ENCODE data around the gene EPS8L2. TPM values are rescaled to one million over a fixed set of nuclear protein-coding genes. Genes with fewer than 3 reads are reported as not detected.

The EPS8L2 gene
- total RNA-seq, 2 experiments from 2014 or later = 7.8 to 11.9 TPM

GRCh38 chr11:709109-709997, 3.3 kb downstream of the EPS8L2 start:
- H3K27me3 Mint-ChIP-seq = peaks cover 13% of the 10 kb centered on the region
- ChIA-PET POLR2A (no interaction called here), CTCF (no interaction called here)
- H3K36me3 Mint-ChIP-seq (ENCODE audit: low read depth) = no peaks in the 10 kb centered on the region
- H3K9me3 Mint-ChIP-seq = no peaks in the 10 kb centered on the region
- no peak overlapping the region for H3K4me3 Mint-ChIP-seq
- no peak for DNase-seq
- no peak overlapping the region for H3K27ac Mint-ChIP-seq
- peaks cover 8% of the 10 kb centered on the region for H3K4me1 Mint-ChIP-seq

- CTCF ChIA-PET = interaction anchor here (2.3 kb wide), 1 partner anchor 12 kb away, joined by 8 read pairs; no protein-coding TSS in a partner anchor
- H3K4me3 Mint-ChIP-seq = no peak overlapping the region
- H3K27ac Mint-ChIP-seq = no peak overlapping the region
Measured at GRCh38 chr11:714436-714835, 8.4 kb downstream of the EPS8L2 start.

GRCh38 chr11:719214-720016, 13.4 kb downstream of the EPS8L2 start:
- Mint-ChIP-seq H3K9me3 (peaks cover 3% of the 10 kb centered on the region), H3K27me3 (peaks cover 28% of the 10 kb centered on the region), H3K4me1 (peaks cover 14% of the 10 kb centered on the region), H3K4me3 (peak overlapping the region; percentile 25), H3K36me3 (ENCODE audit: low read depth) (no peaks in the 10 kb centered on the region), H3K27ac (peak overlapping the region; percentile 48)
- no peak for DNase-seq
- ChIA-PET POLR2A (no interaction called here), CTCF (interaction anchor here (0.7 to 1.7 kb wide), 2 partner anchors 164 to 482 kb away, joined by 4 to 5 read pairs; no protein-coding TSS in a partner anchor)

More at GRCh38 chr11:714436-714835, 8.4 kb downstream of the EPS8L2 start:
- DNase-seq = no peak
- POLR2A ChIA-PET = no interaction called here
- H3K27me3 Mint-ChIP-seq = peaks cover 15% of the 10 kb centered on the region
- H3K9me3 Mint-ChIP-seq = peaks cover 3% of the 10 kb centered on the region
- H3K36me3 Mint-ChIP-seq (ENCODE audit: low read depth) = no peaks in the 10 kb centered on the region
- H3K4me1 Mint-ChIP-seq = peaks cover 6% of the 10 kb centered on the region

- ChIA-PET POLR2A (no interaction called here), CTCF (interaction anchor here (1.3 to 1.7 kb wide), 3 partner anchors 16 to 166 kb away, joined by 3 to 5 read pairs (median 4); no protein-coding TSS in a partner anchor)
- peaks cover 14% of the 10 kb centered on the region for H3K4me1 Mint-ChIP-seq
- peaks cover 28% of the 10 kb centered on the region for H3K27me3 Mint-ChIP-seq
- H3K36me3 Mint-ChIP-seq (ENCODE audit: low read depth) = no peaks in the 10 kb centered on the region
- peaks cover 3% of the 10 kb centered on the region for H3K9me3 Mint-ChIP-seq
- no peak overlapping the region for H3K4me3 Mint-ChIP-seq
- DNase-seq = no peak
- H3K27ac Mint-ChIP-seq = no peak overlapping the region
Measured at GRCh38 chr11:720017-720641, 14.1 kb downstream of the EPS8L2 start.

- no peak overlapping the region for H3K27ac Mint-ChIP-seq
- H3K36me3 Mint-ChIP-seq (ENCODE audit: low read depth) = no peaks in the 10 kb centered on the region
- DNase-seq = peak; percentile 26
- H3K4me1 Mint-ChIP-seq = peaks cover 16% of the 10 kb centered on the region
- ChIA-PET POLR2A (no interaction called here), CTCF (interaction anchor here (1.3 to 2.0 kb wide), 3 partner anchors 9 to 166 kb away, joined by 3 to 8 read pairs (median 4); no protein-coding TSS in a partner anchor)
- H3K27me3 Mint-ChIP-seq = peaks cover 29% of the 10 kb centered on the region
- no peak overlapping the region for H3K4me3 Mint-ChIP-seq
- no peaks in the 10 kb centered on the region for H3K9me3 Mint-ChIP-seq
Measured at GRCh38 chr11:720642-721246, 14.7 kb downstream of the EPS8L2 start.

DNA sequence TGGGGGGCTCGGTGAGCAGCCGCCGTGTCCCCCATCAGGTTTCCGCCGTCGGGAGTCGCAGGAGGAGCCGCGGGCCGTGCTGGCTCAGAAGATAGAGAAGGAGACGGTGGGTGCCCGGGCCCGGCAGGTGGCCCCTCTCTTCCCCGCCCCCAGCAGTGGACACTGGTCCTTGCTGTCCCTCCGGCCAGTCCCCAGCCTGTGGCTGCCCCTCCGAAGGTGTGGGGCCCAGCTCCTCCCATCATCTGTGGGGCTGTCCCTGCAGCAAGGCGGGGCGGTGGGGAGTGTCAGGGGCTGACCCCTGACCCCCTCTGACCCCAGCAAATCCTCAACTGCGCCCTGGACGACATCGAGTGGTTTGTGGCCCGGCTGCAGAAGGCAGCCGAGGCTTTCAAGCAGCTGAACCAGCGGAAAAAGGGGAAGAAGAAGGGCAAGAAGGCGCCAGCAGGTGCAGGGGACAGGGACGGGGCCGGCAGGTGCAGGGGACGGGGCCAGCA, 15.3 kb downstream of the EPS8L2 start:
- H3K4me3 Mint-ChIP-seq = no peak overlapping the region
- no peak for DNase-seq
- CTCF ChIA-PET = interaction anchor here (1.3 to 3.4 kb wide), 6 partner anchors 9 to 167 kb away, joined by 3 to 16 read pairs (median 4); partner anchors contain the start of genes DEAF1 and TMEM80
- H3K27ac Mint-ChIP-seq = no peak overlapping the region
- peaks cover 29% of the 10 kb centered on the region for H3K27me3 Mint-ChIP-seq
- no peaks in the 10 kb centered on the region for H3K9me3 Mint-ChIP-seq
- peaks cover 16% of the 10 kb centered on the region for H3K4me1 Mint-ChIP-seq
- no peaks in the 10 kb centered on the region for H3K36me3 Mint-ChIP-seq (ENCODE audit: low read depth)
- POLR2A ChIA-PET = no interaction called here

GRCh38 chr11:721741-722345, 15.8 kb downstream of the EPS8L2 start:
- no peak overlapping the region for H3K27ac Mint-ChIP-seq
- peaks cover 19% of the 10 kb centered on the region for H3K4me1 Mint-ChIP-seq
- H3K36me3 Mint-ChIP-seq (ENCODE audit: low read depth) = no peaks in the 10 kb centered on the region
- DNase-seq = peak; percentile 63
- CTCF ChIA-PET = interaction anchor here (1.0 to 3.4 kb wide), 9 partner anchors 10 to 167 kb away, joined by 3 to 16 read pairs (median 4); partner anchors contain the start of genes DEAF1 and TMEM80
- POLR2A ChIA-PET = no interaction called here
- H3K4me3 Mint-ChIP-seq = no peak overlapping the region
- H3K27me3 Mint-ChIP-seq = peaks cover 27% of the 10 kb centered on the region
- H3K9me3 Mint-ChIP-seq = no peaks in the 10 kb centered on the region

- no peak overlapping the region for H3K4me3 Mint-ChIP-seq
- no peak for DNase-seq
- ChIA-PET POLR2A (no interaction called here), CTCF (interaction anchor here (0.8 to 3.4 kb wide), 10 partner anchors 10 to 168 kb away, joined by 3 to 16 read pairs (median 4); partner anchors contain the start of genes DEAF1, EPS8L2 and TMEM80)
- peaks cover 21% of the 10 kb centered on the region for H3K4me1 Mint-ChIP-seq
- H3K9me3 Mint-ChIP-seq = no peaks in the 10 kb centered on the region
- H3K27me3 Mint-ChIP-seq = peaks cover 27% of the 10 kb centered on the region
- H3K36me3 Mint-ChIP-seq (ENCODE audit: low read depth) = no peaks in the 10 kb centered on the region
- no peak overlapping the region for H3K27ac Mint-ChIP-seq
Measured at GRCh38 chr11:722346-722811, 16.3 kb downstream of the EPS8L2 start.

DNA sequence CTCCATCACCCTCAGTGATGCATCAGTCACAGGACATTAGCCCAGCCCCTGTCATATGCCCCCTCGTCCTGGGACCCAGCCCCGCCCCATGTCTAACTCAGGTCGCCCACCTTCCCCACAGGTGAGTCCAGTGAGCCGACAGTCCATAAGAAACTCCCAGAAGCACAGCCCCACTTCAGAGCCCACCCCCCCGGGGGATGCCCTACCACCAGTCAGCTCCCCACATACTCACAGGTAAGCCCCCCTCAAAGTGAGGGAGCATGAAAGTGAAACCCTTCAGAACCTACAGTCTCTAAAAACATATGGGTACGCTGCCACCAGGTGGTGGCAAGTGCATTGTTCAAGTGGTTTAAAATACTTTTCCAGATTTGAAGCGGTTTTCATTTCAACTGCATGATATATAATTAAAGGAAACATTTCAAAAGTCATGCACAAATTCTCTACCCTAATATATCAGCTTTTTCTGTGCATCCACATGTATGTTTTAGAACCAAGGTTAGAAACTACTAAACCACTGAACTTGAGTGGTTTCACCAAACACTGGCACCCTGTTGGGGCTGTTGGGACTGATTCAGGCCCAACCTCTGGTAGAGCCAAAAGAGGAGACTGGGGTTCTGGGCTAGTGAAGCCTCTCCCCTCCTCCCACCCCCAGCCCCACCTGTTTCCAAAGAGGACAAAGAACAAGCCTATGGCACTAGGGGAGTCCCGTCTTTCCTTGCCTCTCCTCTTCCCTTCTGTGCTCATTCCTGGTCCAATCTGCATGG, 17.3 kb downstream of the EPS8L2 start:
- H3K4me3 Mint-ChIP-seq = no peak overlapping the region
- ChIA-PET CTCF (interaction anchor here (0.7 to 3.4 kb wide), 14 partner anchors 10 to 169 kb away, joined by 3 to 16 read pairs (median 4); partner anchors contain the start of genes DEAF1, EPS8L2, LMNTD2 and TMEM80), POLR2A (no interaction called here)
- no peaks in the 10 kb centered on the region for H3K36me3 Mint-ChIP-seq (ENCODE audit: low read depth)
- H3K27ac Mint-ChIP-seq = peak overlapping the region; percentile 78
- H3K4me1 Mint-ChIP-seq = peaks cover 21% of the 10 kb centered on the region
- peak; percentile 72 for DNase-seq
- H3K9me3 Mint-ChIP-seq = no peaks in the 10 kb centered on the region
- H3K27me3 Mint-ChIP-seq = peaks cover 27% of the 10 kb centered on the region

GRCh38 chr11:724049-724777, 18.2 kb downstream of the EPS8L2 start:
- CTCF ChIA-PET = interaction anchor here (1.0 to 3.4 kb wide), 8 partner anchors 9 to 169 kb away, joined by 3 to 16 read pairs (median 5); partner anchors contain the start of genes DEAF1, LMNTD2 and TMEM80
- peaks cover 21% of the 10 kb centered on the region for H3K4me1 Mint-ChIP-seq
- H3K9me3 Mint-ChIP-seq = no peaks in the 10 kb centered on the region
- no peak for DNase-seq
- peaks cover 25% of the 10 kb centered on the region for H3K27me3 Mint-ChIP-seq
- H3K27ac Mint-ChIP-seq = no peak overlapping the region
- POLR2A ChIA-PET = no interaction called here
- peak overlapping the region; percentile 1 for H3K4me3 Mint-ChIP-seq
- no peaks in the 10 kb centered on the region for H3K36me3 Mint-ChIP-seq (ENCODE audit: low read depth)

All from activated CD4-positive, alpha-beta T cell treated with anti-CD3 and anti-CD28 coated beads, Interleukin-2, amount 10 ng/mL, durations not matched to agents 7 days and 5 days (primary cell).